Endodermal cell (in vitro differentiated cells): ENCODE data around the gene LRP2BP. TPM values are rescaled to one million over a fixed set of nuclear protein-coding genes. Genes with fewer than 3 reads are reported as not detected.

Experiments used
- DNase-seq: peaks from one replicate; pipeline ENCODE4 v3.0.0-alpha.2; 2017
- H3K27ac ChIP-seq: 2 replicates; pipeline ENCODE4 v1.5.1; 2013; ENCODE audit warnings: mild to moderate bottlenecking, low read depth, low read length, moderate library complexity
- H3K27me3 ChIP-seq: 2 replicates; pipeline ENCODE4 v1.6.1; 2013; ENCODE audit warnings: mild to moderate bottlenecking, low read length, moderate library complexity; ENCODE audit not compliant: insufficient read depth, control insufficient read depth, poor library complexity, severe bottlenecking
- H3K36me3 ChIP-seq: 2 replicates; pipeline ENCODE4 v1.7.0; 2013; ENCODE audit warnings: mild to moderate bottlenecking, low read length, moderate library complexity; ENCODE audit not compliant: control insufficient read depth, insufficient read depth
- H3K4me1 ChIP-seq: one replicate; pipeline ENCODE4 v1.7.0; 2013; ENCODE audit warnings: low read length; ENCODE audit not compliant: control insufficient read depth, insufficient read depth
- H3K4me3 ChIP-seq: 2 replicates; pipeline ENCODE4 v1.5.1; 2013; ENCODE audit warnings: mild to moderate bottlenecking, low read length, moderate library complexity
- H3K9ac ChIP-seq: 2 replicates; pipeline ENCODE4 v1.6.1; 2013; ENCODE audit warnings: mild to moderate bottlenecking, low read length, moderate library complexity; ENCODE audit not compliant: poor library complexity, severe bottlenecking; ENCODE audit errors: extremely low read depth
- H3K9me3 ChIP-seq: 2 replicates; pipeline ENCODE4 v1.6.1; 2013; ENCODE audit warnings: mild to moderate bottlenecking, low read length, moderate library complexity; ENCODE audit not compliant: control insufficient read depth
- H3K27ac Mint-ChIP-seq: 2 replicates; pipeline ENCODE4 v1.8.0; 2020; ENCODE audit warnings: mixed read lengths
- H3K27me3 Mint-ChIP-seq: 2 replicates; pipeline ENCODE4 v1.8.0; 2021; ENCODE audit warnings: mild to moderate bottlenecking, mixed read lengths; ENCODE audit not compliant: insufficient read depth
- H3K36me3 Mint-ChIP-seq: 2 replicates; pipeline ENCODE4 v1.8.0; 2020; ENCODE audit warnings: low read depth, mixed read lengths
- H3K4me1 Mint-ChIP-seq: 2 replicates; pipeline ENCODE4 v1.8.0; 2020; ENCODE audit warnings: mixed read lengths
- H3K4me3 Mint-ChIP-seq: 2 replicates; pipeline ENCODE4 v1.8.0; 2020; ENCODE audit warnings: mild to moderate bottlenecking, moderate library complexity, mixed read lengths
- H3K9me3 Mint-ChIP-seq: 2 replicates; pipeline ENCODE4 v1.8.0; 2020; ENCODE audit warnings: mild to moderate bottlenecking, mixed read lengths
- CTCF ChIP-seq: fragments of 200-600 bp; sonication (generic); conservative IDR thresholded peaks from 2 replicates; pipeline ENCODE4 v1.5.0; 2021; ENCODE audit warnings: antibody characterized with exemption, mild to moderate bottlenecking
- WGBS, 2 experiments: methylation state at CpG; one replicate each; pipeline versions ENCODE4 v1.1.5 to v1.1.7; 2013; ENCODE audit warnings: missing lambda C conversion rate in 2 of 2, mixed read lengths in 1 of 2; ENCODE audit not compliant: insufficient coverage in 1 of 2, insufficient read length in 1 of 2; 5-methylcytosine and 5-hydroxymethylcytosine counted together
- total RNA-seq, 2 donors: library from RNA; stranded (reverse); fragmentation: NEBNext Ultra II Directional in 1 of 2; extraction: Animal tissue kit (Norgen Biotek cat#: 25700) in 1 of 2; gene quantifications; 2 replicates in 1 of 2; 3 replicates in 1 of 2; pipeline ENCODE4 v1.2.1, GENCODE V29; 2021

The LRP2BP gene
- total RNA-seq, 2 donors from 2014 or later, result 0.15 TPM; not detected in 1

- H3K4me3 Mint-ChIP-seq, result no peak overlapping the region
- Histone ChIP-seq H3K27me3 (peaks cover 11% of the 10 kb centered on the region), H3K4me1 (no peaks in the 10 kb centered on the region), H3K9me3 (no peaks in the 10 kb centered on the region), H3K9ac (no peak overlapping the region), H3K4me3 (no peak overlapping the region), H3K36me3 (no peaks in the 10 kb centered on the region), H3K27ac (no peak overlapping the region)
- no peaks in the 10 kb centered on the region for H3K9me3 Mint-ChIP-seq
- H3K27me3 Mint-ChIP-seq, result peaks cover 11% of the 10 kb centered on the region
- 100% methylated on average over 1 of the region's 1 CpG; no CpG with 5 or more reads in 1 of the 2 experiments for WGBS, 2 experiments
- DNase-seq, result no peak
- peaks cover 4% of the 10 kb centered on the region for H3K4me1 Mint-ChIP-seq
- no peak for TF ChIP-seq CTCF
- H3K27ac Mint-ChIP-seq, result no peak overlapping the region
- no peaks in the 10 kb centered on the region for H3K36me3 Mint-ChIP-seq
Measured at GRCh38 chr4:185392156-185392555, 3.6 kb downstream of the LRP2BP start.

GRCh38 chr4:185390941-185391340 lies 4.8 kb downstream of the LRP2BP start:
- WGBS, 2 experiments, result 90 to 93% methylated on average over 6 of the region's 6 CpGs
- TF ChIP-seq CTCF, result no peak
- Histone ChIP-seq H3K36me3 (no peaks in the 10 kb centered on the region), H3K27ac (no peak overlapping the region), H3K4me3 (no peak overlapping the region), H3K27me3 (peaks cover 11% of the 10 kb centered on the region), H3K4me1 (no peaks in the 10 kb centered on the region), H3K9ac (no peak overlapping the region), H3K9me3 (no peaks in the 10 kb centered on the region)
- DNase-seq, result no peak
- Mint-ChIP-seq H3K4me3 (no peak overlapping the region), H3K27ac (no peak overlapping the region), H3K4me1 (peaks cover 2% of the 10 kb centered on the region), H3K27me3 (peaks cover 11% of the 10 kb centered on the region), H3K36me3 (no peaks in the 10 kb centered on the region), H3K9me3 (no peaks in the 10 kb centered on the region)

- Histone ChIP-seq H3K9ac (no peak overlapping the region), H3K27ac (no peak overlapping the region), H3K4me3 (no peak overlapping the region), H3K27me3 (no peaks in the 10 kb centered on the region), H3K36me3 (no peaks in the 10 kb centered on the region), H3K4me1 (no peaks in the 10 kb centered on the region), H3K9me3 (no peaks in the 10 kb centered on the region)
- H3K9me3 Mint-ChIP-seq, result no peaks in the 10 kb centered on the region
- 95% methylated on average over 9 to 12 of the region's 12 CpGs for WGBS, 2 experiments
- no peaks in the 10 kb centered on the region for H3K4me1 Mint-ChIP-seq
- no peaks in the 10 kb centered on the region for H3K27me3 Mint-ChIP-seq
- H3K27ac Mint-ChIP-seq, result no peak overlapping the region
- DNase-seq, result no peak
- no peak for TF ChIP-seq CTCF
- H3K4me3 Mint-ChIP-seq, result no peak overlapping the region
- H3K36me3 Mint-ChIP-seq, result peaks cover 7% of the 10 kb centered on the region
Measured at GRCh38 chr4:185387957-185388356, 7.8 kb downstream of the LRP2BP start.
